ENCODE measurements around the gene SIGLEC14. TPM values are rescaled to one million over a fixed set of nuclear protein-coding genes. Genes with fewer than 3 reads are reported as not detected.

SIGLEC14 gene
- polyA plus RNA-seq, 1 donor from 2014 or later = not detected

DNA sequence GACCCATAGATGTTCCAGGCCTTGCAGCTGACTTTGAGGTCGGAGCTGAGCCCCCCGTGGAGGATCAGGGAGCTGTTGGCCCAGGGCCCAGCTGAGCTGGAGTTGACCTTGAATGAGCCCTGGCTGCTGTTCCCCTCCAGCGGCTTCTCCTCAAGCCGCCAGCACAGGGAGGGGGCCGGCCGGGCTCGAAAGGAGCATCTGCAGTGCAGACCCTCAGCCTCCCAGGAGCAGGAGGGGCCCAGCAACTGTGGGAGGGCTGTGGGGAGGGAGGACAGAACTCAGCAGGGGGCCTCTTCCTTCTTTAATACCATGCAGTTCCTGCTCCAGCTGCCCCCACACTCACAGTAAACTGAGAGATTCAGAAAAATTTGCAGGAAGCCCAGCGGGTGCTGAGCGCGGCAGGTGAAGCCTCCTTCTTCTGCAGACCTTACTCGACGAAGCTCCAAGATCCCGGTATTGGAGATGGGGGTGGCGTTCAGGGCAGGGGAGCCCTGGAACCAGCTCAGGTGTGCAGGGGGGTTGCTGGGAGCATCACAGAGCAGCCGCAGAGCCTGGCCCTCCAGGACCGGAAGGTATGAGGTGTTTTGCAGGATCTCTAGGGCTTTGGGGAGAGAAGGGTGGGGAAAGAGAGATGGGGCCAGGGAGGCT, 19.0 kb downstream of the SIGLEC14 start:
- Histone ChIP-seq H3K9me3 (ENCODE audit: low read length) (no peaks in the 10 kb centered on the region), H3K79me2 (replicated peaks; ENCODE audit: insufficient read depth, low read length) (no peaks in the 10 kb centered on the region), H3K9ac (ENCODE audit: low read length) (no peak overlapping the region), H3F3A (ENCODE audit: insufficient read depth, low read length, poor library complexity, severe bottlenecking) (no peaks in the 10 kb centered on the region), H4K20me1 (ENCODE audit: insufficient read depth) (no peaks in the 10 kb centered on the region), H3K4me2 (ENCODE audit: low read length) (no peak overlapping the region), H3K27me3 (ENCODE audit: insufficient read depth, low read depth, low read length) (no peaks in the 10 kb centered on the region), H3K36me3 (ENCODE audit: insufficient read depth, low read length) (no peaks in the 10 kb centered on the region), H2AFZ (ENCODE audit: low read depth, low read length) (no peak overlapping the region), H3K9me2 (ENCODE audit: insufficient read depth, low read length) (no peaks in the 10 kb centered on the region), H3K27ac (ENCODE audit: low read length) (no peak overlapping the region), H3K4me3 (ENCODE audit: low read length) (no peak overlapping the region)
- no peak for TF ChIP-seq RAD21 (conservative IDR thresholded peaks at IDR 0.05)
- TF ChIP-seq SMC3 (conservative IDR thresholded peaks at IDR 0.05; ENCODE audit: poor library complexity) = no peak

DNA sequence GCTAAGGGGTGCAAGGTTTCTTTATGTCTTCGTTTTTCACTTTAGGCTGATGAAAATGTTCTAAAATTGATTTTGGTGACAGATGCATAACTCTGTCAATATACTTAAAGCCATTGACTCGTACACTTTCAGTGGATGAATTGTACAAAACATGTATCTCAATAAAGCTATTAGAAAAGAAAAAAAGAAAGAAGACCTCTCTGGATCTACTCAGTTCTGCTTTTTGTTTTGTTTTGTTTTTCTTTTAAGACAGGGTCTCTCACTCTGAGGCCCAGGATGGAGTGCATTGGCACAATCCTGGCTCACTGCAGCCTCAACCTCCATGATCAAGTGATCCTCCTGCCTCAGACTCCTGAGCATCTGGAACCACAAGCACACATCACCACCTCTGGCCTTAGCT, 19.9 kb downstream of the SIGLEC14 start:
- Histone ChIP-seq H3K36me3 (ENCODE audit: insufficient read depth, low read length) (no peaks in the 10 kb centered on the region), H3F3A (ENCODE audit: insufficient read depth, low read length, poor library complexity, severe bottlenecking) (no peaks in the 10 kb centered on the region), H3K9me2 (ENCODE audit: insufficient read depth, low read length) (no peaks in the 10 kb centered on the region), H3K4me3 (ENCODE audit: low read length) (no peak overlapping the region), H2AFZ (ENCODE audit: low read depth, low read length) (no peak overlapping the region), H3K9ac (ENCODE audit: low read length) (no peak overlapping the region), H3K27me3 (ENCODE audit: insufficient read depth, low read depth, low read length) (no peaks in the 10 kb centered on the region), H4K20me1 (ENCODE audit: insufficient read depth) (no peaks in the 10 kb centered on the region), H3K4me2 (ENCODE audit: low read length) (no peak overlapping the region), H3K79me2 (replicated peaks; ENCODE audit: insufficient read depth, low read length) (no peaks in the 10 kb centered on the region), H3K27ac (ENCODE audit: low read length) (no peak overlapping the region), H3K9me3 (ENCODE audit: low read length) (no peaks in the 10 kb centered on the region)
- TF ChIP-seq, protein P1, sequence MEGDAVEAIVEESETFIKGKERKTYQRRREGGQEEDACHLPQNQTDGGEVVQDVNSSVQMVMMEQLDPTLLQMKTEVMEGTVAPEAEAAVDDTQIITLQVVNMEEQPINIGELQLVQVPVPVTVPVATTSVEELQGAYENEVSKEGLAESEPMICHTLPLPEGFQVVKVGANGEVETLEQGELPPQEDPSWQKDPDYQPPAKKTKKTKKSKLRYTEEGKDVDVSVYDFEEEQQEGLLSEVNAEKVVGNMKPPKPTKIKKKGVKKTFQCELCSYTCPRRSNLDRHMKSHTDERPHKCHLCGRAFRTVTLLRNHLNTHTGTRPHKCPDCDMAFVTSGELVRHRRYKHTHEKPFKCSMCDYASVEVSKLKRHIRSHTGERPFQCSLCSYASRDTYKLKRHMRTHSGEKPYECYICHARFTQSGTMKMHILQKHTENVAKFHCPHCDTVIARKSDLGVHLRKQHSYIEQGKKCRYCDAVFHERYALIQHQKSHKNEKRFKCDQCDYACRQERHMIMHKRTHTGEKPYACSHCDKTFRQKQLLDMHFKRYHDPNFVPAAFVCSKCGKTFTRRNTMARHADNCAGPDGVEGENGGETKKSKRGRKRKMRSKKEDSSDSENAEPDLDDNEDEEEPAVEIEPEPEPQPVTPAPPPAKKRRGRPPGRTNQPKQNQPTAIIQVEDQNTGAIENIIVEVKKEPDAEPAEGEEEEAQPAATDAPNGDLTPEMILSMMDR (IDR thresholded peaks at IDR 0.05; ENCODE audit: poor library complexity, severe bottlenecking) = no peak
- TF ChIP-seq RAD21 (conservative IDR thresholded peaks at IDR 0.05) (no peak), EP300 (conservative IDR thresholded peaks at IDR 0.05; ENCODE audit: poor library complexity, severe bottlenecking) (no peak), TAF1 (IDR thresholded peaks at IDR 0.05; ENCODE audit: low read depth) (no peak), MXI1 (conservative IDR thresholded peaks at IDR 0.05; ENCODE audit: poor library complexity, severe bottlenecking) (no peak), POLR2AphosphoS5 (IDR thresholded peaks at IDR 0.05) (no peak), SMC3 (conservative IDR thresholded peaks at IDR 0.05; ENCODE audit: poor library complexity) (no peak), EZH2 (IDR thresholded peaks at IDR 0.05; ENCODE audit: borderline replicate concordance, insufficient read depth, low read length, poor library complexity, severe bottlenecking) (no peak)
- TF ChIP-seq, protein P2, sequence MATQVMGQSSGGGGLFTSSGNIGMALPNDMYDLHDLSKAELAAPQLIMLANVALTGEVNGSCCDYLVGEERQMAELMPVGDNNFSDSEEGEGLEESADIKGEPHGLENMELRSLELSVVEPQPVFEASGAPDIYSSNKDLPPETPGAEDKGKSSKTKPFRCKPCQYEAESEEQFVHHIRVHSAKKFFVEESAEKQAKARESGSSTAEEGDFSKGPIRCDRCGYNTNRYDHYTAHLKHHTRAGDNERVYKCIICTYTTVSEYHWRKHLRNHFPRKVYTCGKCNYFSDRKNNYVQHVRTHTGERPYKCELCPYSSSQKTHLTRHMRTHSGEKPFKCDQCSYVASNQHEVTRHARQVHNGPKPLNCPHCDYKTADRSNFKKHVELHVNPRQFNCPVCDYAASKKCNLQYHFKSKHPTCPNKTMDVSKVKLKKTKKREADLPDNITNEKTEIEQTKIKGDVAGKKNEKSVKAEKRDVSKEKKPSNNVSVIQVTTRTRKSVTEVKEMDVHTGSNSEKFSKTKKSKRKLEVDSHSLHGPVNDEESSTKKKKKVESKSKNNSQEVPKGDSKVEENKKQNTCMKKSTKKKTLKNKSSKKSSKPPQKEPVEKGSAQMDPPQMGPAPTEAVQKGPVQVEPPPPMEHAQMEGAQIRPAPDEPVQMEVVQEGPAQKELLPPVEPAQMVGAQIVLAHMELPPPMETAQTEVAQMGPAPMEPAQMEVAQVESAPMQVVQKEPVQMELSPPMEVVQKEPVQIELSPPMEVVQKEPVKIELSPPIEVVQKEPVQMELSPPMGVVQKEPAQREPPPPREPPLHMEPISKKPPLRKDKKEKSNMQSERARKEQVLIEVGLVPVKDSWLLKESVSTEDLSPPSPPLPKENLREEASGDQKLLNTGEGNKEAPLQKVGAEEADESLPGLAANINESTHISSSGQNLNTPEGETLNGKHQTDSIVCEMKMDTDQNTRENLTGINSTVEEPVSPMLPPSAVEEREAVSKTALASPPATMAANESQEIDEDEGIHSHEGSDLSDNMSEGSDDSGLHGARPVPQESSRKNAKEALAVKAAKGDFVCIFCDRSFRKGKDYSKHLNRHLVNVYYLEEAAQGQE (IDR thresholded peaks at IDR 0.05; ENCODE audit: borderline replicate concordance) = no peak
